NOMO-1 treated with DMSO at 0.1 percent for 48 hours (cell line): ENCODE measurements around the gene SENP7.
"Not testable (repeated sequence)": the region's sequence is repeated elsewhere in the genome, so short reads cannot be mapped to it uniquely, and the experiment has no call there.

ENCODE experiments used
- DNase-seq: peaks from one replicate; lab custom pipeline; 2025; ENCODE audit not compliant: unreplicated experiment; lab: John Stamatoyannopoulos, UW

The SENP7 gene

GRCh38 chr3:101329016-101329673, 183.9 kb downstream of the SENP7 start:
- DNase-seq: no peak

GRCh38 chr3:101325393-101326134, 187.4 kb downstream of the SENP7 start:
- no peak for DNase-seq

DNA sequence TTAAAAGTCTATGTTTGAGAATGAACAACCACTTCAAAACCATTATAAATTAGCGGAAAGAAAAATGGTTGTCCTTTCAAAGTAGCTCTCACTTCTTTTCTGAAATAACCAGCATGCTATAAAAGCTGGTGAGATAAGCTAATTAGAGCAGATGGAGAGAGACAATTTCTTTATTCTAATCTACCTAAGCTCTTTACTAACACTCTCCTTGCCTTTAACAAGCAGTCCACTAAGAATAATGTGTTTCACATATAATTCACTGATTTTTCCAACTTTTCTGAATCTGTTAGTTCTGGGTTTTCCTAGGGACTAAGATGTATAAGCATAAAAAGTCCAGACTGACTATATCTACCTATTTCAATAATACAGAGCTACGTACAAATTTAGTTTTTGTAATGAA, 192.5 kb downstream of the SENP7 start, which contains the start of gene IMPG2:
Gene IMPG2 (minus strand): TSS at position 101 of the 400 bp plus-strand sequence. CDS start 203 bp downstream, outside the sequence.
- no peak for DNase-seq

- DNase-seq: no peak
Measured at GRCh38 chr3:101319531-101319930, 193.5 kb downstream of the SENP7 start.

DNA sequence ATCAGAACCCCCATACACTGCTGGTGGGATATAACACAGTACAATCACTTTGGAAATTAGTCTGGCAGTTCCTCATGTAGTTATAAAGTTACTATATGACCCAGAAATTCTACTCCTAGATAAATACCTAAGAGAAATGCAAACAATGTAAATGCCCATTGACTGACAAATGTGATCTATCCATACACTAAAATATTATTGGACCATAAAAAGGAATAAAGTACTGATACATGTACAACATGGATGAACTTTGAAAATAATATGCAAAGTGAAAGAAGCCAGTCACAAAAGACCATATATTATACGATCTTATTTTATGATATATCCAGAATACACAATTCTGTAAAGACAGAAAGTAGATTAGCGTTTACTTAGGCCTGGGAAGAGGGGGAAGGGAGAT, 200.5 kb downstream of the SENP7 start:
- DNase-seq: no peak

GRCh38 chr3:101311676-101312075, 201.3 kb downstream of the SENP7 start:
- no peak for DNase-seq

- no peak for DNase-seq
Measured at GRCh38 chr3:101310978-101311375, 202.0 kb downstream of the SENP7 start.

DNA sequence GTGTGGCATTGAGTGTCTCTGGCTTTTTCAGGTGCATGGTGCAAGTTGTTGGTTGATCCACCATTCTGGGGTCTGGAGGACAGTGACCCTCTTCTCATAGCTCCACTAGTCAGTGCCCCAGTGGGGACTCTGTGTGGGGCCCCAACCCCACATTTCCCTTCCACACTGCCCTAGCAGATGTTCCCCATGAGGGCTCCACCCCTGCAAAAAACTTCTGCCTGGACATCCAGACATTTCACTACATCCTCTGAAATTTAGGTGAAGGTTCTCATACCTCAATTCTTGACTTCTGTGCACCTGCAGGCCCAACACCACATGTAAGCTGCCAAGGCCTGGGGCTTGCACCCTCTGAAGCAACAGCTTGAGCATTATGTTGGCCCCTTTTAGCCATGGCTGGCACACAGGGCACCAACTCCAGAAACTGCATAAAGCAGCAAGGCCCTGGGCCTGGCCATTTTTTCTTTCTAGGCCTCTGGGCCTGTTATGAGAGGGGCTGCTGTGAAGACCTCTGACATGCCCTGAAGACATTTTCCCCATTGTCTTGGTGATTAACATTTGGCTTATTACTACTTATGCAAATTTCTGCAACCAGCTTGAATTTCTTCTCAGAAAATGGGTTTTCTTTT, 204.8 kb downstream of the SENP7 start:
- DNase-seq: not testable (repeated sequence)

- DNase-seq: no peak
Measured at GRCh38 chr3:101303836-101304235, 209.2 kb downstream of the SENP7 start.

GRCh38 chr3:101303089-101303731, 209.8 kb downstream of the SENP7 start:
- DNase-seq: no peak

GRCh38 chr3:101300073-101300472, 212.9 kb downstream of the SENP7 start:
- DNase-seq: no peak

DNA sequence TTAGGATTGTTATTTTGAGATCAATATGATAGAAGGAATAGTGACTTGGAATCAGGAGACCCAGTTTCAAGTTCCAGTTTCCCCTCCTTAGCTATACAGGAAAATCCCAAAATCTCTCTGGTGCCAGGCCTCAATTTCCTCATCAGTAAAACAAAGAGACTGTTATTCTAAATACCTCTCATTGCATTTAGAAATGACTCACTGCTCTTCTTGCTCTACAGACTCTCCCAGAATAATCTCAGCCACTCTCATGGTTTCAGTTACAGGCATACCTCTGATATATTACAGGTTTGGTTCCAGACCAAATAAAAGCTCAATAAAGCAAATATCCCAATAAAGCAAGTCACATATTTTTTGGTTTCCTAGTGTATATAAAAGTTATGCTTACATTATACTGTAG, 221.0 kb downstream of the SENP7 start:
- DNase-seq: no peak

DNA sequence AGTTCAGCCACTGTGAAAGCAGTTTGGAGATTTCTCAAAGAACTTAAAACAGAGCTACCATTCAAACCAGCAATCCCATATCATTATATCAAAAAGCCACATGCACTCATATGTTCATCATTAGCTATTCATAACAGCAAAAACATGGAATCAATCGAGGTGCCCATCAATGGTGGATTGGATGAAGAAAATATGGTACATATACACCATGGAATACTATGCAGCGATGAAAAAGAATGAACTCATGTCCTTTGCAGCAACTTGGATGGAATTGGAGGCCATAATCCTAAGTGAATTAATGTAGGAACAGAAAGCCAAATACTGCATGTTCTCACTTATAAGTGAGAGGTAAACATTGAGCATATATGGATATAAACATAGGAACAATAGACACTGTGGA, 224.7 kb downstream of the SENP7 start:
- no peak for DNase-seq

DNA sequence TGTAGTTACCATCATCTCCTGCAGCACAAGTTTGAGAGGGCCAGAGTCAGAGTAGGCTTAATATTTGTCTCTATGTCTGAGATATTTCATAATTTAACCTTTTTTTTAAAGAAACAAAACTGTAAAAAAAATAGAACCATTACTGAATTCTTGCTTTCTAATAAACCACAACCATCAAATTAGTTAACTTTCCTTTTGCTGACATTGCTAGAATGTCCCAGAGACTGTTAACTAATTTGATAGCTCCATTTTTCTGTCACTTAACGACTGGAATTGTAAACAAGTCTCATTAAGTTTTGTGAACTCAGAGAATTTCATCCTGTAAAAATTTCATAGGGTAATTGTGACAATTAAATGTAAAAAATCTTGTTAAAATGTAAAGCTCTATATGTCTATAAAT, 228.3 kb downstream of the SENP7 start:
- DNase-seq: no peak

DNA sequence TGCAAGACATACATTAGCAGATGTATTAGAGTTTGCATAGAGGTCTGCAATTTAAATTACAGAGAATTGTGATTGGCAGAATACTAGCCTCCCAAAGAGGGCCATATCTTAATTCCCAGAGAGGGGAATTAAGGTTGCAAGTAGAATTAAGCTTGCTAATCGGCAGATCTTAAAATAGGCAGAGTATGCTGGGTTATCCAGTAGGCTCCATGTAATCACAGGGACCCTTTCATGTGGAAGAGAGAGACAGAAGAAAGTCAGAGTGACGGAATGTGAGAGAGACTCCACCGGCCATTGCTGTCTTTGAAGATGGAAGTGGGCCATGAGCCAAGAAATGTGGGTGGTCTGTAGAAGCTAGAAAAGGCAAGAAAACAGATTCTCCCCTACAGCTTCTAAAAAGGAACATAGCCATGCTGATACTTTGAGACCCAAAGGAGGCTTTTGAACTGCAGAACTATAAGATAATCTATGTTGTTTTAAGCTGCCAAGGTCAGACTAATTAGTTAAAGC, 231.4 kb downstream of the SENP7 start:
- no peak for DNase-seq

DNA sequence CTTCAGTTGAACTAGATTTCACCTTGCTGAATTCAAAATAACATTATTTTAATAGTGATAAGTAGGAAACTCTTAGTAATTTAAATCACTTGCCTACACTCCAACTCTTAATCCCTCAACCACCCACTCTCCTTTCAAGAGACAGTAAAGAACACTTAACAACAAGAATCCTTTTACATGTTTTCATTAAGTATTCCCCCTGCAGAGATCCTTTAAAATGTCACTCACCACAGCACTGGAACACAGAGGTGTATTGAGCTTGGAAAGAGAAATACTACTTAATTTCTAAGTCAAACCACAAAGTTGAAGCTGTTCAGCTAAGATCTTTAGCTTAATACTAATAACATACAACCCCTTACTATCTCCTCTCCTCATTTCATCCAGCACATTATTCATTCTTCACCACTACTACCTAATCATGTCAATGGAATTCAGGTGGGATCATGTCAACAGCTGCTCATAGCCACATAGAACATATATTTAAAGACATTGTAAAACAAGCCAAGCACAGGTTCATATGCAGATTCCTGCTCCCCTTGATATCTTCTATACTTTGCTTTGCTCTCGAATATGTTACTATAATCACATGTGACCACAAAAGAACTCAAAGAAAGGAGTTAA, 233.1 kb downstream of the SENP7 start:
- DNase-seq: no peak

- DNase-seq: no peak
Measured at GRCh38 chr3:101279162-101279561, 233.8 kb downstream of the SENP7 start.

DNA sequence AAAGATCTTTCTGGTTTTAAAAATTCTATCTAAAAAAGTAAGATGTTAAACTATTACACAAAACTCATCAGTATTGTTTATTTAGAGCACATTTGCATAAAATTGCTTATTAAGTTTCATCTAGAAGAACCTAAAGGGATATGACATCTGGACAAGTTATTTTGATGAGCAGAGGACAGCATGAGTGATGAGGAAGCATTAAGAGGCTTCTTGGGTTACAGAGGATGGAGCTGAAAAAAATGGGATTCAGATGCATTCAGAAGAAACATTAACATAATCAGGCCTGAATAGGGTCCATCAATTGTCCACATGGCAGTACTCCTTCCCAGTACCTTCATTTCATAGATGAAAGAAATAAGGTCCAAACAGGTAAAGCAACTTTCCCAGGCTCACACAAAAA, 234.3 kb downstream of the SENP7 start:
- no peak for DNase-seq
